Cardiac muscle cell (in vitro differentiated cells and primary cell): ENCODE data around the gene EPHX1. TPM values are rescaled to one million over a fixed set of nuclear protein-coding genes. Genes with fewer than 3 reads are reported as not detected.
"Not testable (repeated sequence)": the region's sequence is repeated elsewhere in the genome, so short reads cannot be mapped to it uniquely, and the experiment has no call there.

Experiments
- DNase-seq, 2 donors: peaks; one replicate each; pipeline versions ENCODE4 v3.0.0 to v3.0.0-alpha.2; 2010 to 2017; ENCODE audit warnings: low read depth in 1 of 2, low spot score in 1 of 2
- H3K27ac ChIP-seq: fragments of 200-600 bp; sonication (generic); 2 replicates; pipeline ENCODE4 v1.5.1; 2016
- H3K27me3 ChIP-seq: fragments of 200-600 bp; sonication (generic); 2 replicates; pipeline ENCODE4 v1.6.0; 2016; ENCODE audit warnings: control low read depth
- H3K36me3 ChIP-seq: fragments of 200-600 bp; sonication (generic); 2 replicates; pipeline ENCODE4 v1.5.1; 2016; ENCODE audit warnings: control low read depth
- H3K4me1 ChIP-seq: fragments of 200-600 bp; sonication (generic); 2 replicates; pipeline ENCODE4 v1.8.1; 2017; ENCODE audit warnings: low read depth, mild to moderate bottlenecking, mixed run types
- H3K4me3 ChIP-seq: fragments of 200-600 bp; sonication (generic); 2 replicates; pipeline ENCODE4 v1.5.1; 2016; ENCODE audit warnings: mild to moderate bottlenecking
- H3K9me3 ChIP-seq: fragments of 200-600 bp; sonication (generic); 2 replicates; pipeline ENCODE4 v1.5.1; 2017; ENCODE audit warnings: low read depth, mild to moderate bottlenecking, control low read depth
- polyA plus RNA-seq: library from polyadenylated mRNA; unstranded; fragments of >200 nt; fragmentation: Nextera tagmentation; extraction: Ambion mirVana; gene quantifications from 2 replicates; pipeline ENCODE4 v1.2.1, GENCODE V29; 2016
- total RNA-seq: library from RNA; depleted of rRNA; stranded (reverse); fragments of >200 nt; gene quantifications from 2 replicates; pipeline ENCODE4 v1.2.3, GENCODE V29; 2016
- TF ChIP-seq, protein P1 (sequence below): IDR thresholded peaks from 2 replicates; pipeline ENCODE4 v1.5.1; 2012; ENCODE audit warnings: low read depth, mild to moderate bottlenecking, low read length

The EPHX1 gene
- total and polyA plus RNA-seq, 2 experiments from 2014 or later = 15.8 to 33.8 TPM

DNA sequence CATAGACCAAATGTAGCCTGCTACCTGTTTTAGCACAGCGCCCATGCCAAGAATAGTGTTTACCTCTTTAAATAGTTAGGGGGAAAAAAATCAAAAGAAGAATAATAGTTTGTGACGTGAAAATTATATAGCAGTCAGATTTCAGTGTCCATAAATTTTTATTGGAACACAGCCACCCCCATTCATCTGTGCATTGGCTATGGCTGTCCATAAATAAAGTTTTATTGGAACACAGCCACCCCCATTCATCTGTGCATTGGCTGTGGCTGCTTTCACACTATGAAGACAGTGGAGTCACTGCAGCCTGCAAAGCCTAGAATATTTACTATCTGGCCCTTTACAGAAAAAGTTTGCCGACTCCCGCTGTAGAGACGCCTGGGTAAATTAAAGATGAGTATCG lies 20.9 kb downstream of the EPHX1 start:
- Histone ChIP-seq H3K27ac (no peak overlapping the region), H3K4me1 (peaks cover 5% of the 10 kb centered on the region), H3K9me3 (no peaks in the 10 kb centered on the region), H3K36me3 (peaks cover 9% of the 10 kb centered on the region), H3K4me3 (no peak overlapping the region), H3K27me3 (no peaks in the 10 kb centered on the region)
- TF ChIP-seq, protein P1, sequence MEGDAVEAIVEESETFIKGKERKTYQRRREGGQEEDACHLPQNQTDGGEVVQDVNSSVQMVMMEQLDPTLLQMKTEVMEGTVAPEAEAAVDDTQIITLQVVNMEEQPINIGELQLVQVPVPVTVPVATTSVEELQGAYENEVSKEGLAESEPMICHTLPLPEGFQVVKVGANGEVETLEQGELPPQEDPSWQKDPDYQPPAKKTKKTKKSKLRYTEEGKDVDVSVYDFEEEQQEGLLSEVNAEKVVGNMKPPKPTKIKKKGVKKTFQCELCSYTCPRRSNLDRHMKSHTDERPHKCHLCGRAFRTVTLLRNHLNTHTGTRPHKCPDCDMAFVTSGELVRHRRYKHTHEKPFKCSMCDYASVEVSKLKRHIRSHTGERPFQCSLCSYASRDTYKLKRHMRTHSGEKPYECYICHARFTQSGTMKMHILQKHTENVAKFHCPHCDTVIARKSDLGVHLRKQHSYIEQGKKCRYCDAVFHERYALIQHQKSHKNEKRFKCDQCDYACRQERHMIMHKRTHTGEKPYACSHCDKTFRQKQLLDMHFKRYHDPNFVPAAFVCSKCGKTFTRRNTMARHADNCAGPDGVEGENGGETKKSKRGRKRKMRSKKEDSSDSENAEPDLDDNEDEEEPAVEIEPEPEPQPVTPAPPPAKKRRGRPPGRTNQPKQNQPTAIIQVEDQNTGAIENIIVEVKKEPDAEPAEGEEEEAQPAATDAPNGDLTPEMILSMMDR = no peak
- DNase-seq = no peak

DNA sequence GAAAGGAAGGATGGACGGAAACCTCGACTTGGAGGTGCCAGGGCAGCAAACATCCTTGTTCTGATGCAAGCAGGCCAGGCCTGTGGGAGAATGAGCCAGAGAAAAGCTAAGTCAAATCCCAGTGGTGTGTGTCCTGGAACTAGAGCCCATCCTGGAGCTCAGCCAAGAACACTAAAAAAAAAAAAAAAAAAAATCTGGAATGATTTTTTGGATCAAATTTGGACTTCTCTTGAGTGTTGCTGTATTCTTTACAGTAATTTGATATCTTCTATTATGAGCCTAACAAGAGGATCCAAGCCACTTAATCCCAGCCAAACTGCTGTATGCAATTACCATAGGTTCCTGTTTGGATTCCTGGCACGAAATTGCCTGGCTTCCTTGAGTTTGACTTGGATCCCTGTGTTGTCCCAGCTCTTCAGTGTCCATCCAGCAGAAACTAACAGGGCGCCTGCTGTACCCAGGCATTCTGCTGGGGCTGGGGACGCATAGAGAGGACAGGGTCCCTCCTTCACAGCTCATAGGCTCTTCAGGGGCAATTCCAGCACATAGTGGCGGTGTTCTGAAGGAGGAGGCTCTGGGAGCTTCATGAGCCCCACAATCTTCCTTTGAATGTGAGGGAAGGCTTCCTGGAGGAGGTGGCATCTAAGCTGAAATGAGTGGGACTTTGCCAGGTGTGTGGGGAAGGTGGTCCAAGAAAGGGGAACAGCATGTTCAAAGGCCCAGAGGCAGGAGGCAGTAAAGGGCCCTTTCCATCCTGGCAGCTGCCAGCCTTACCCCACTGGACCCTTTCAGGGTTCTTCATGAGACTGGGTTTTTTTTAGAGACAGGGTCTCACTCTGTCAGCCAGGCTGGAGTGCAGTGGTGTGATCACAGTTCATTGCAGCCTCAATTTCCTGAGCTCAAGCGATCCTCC lies 24.7 kb downstream of the EPHX1 start:
- Histone ChIP-seq H3K4me3 (no peak overlapping the region), H3K9me3 (no peaks in the 10 kb centered on the region), H3K36me3 (peaks cover 9% of the 10 kb centered on the region), H3K27me3 (no peaks in the 10 kb centered on the region), H3K27ac (no peak overlapping the region), H3K4me1 (no peaks in the 10 kb centered on the region)
- TF ChIP-seq, protein P1 = no peak
- peak in 1 of 2 donors; percentile 93 for DNase-seq

DNA sequence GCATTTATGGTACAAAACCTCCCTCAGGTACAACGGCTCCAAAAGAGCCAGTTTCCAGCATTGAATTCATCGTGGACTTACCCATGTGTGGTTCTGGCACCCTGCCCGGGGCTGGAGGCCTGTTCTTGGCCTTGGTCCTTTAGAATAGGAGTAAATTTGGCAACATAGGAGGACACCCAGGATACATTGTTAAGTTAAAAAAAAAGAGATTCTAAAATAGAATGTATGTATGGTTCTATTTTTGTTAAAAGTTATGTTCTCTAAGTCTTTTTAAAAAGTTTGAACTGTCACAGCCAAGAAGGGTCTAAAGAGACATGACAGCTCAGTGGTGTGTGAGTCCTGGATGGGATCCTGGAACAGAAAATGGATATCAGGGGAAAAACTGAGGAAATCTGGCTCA lies 25.9 kb downstream of the EPHX1 start:
- peaks cover 9% of the 10 kb centered on the region for H3K36me3 ChIP-seq
- H3K27ac ChIP-seq = no peak overlapping the region
- peak in 1 of 2 donors; percentile 86 for DNase-seq
- no peak overlapping the region for H3K4me3 ChIP-seq
- H3K9me3 ChIP-seq = no peaks in the 10 kb centered on the region
- no peaks in the 10 kb centered on the region for H3K4me1 ChIP-seq
- no peaks in the 10 kb centered on the region for H3K27me3 ChIP-seq
- TF ChIP-seq, protein P1 = no peak

DNA sequence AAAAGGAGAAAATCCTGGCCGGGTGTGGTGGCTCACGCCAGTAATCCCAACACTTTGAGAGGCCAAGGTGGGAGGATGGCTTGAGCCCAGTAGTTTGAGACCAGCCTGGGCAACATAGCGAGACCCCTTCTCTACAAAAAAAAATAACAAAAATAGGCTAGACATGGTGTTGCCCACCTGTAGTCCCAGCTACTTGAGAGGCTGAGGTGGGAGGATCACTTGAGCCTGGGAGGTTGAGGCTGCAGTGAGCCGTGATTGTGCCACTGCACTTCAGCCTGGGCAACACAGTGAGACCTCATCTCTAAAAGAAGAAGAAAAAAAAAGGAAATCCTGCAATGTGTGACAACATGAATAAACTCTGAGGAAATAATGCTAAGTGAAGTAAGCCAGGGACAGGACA lies 26.4 kb downstream of the EPHX1 start:
- H3K27ac ChIP-seq, H3K36me3 ChIP-seq, DNase-seq, H3K9me3 ChIP-seq, H3K4me1 ChIP-seq, H3K4me3 ChIP-seq, H3K27me3 ChIP-seq: not testable (repeated sequence)

DNA sequence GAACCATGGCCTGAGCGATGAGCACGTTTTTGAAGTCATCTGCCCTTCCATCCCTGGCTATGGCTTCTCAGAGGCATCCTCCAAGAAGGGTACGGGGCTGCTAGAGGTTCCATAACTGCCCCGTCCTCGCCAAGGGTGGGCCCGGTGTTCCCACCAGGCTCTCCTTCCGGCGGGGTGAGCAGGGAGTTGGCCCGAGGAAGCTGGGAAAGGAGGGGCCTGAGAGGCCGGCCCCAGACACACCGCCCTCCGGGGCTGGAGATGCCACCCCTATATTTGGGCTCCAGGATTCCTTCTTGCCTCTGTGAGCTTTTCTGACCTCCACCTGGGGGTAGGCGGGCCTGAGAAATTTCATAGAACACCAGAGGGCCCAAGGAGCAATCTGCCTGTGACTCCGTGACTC lies 28.9 kb downstream of the EPHX1 start:
- Histone ChIP-seq H3K27me3 (no peaks in the 10 kb centered on the region), H3K36me3 (no peaks in the 10 kb centered on the region), H3K27ac (no peak overlapping the region), H3K9me3 (no peaks in the 10 kb centered on the region), H3K4me3 (no peak overlapping the region), H3K4me1 (no peaks in the 10 kb centered on the region)
- DNase-seq = no peak
- TF ChIP-seq, protein P1 = no peak

DNA sequence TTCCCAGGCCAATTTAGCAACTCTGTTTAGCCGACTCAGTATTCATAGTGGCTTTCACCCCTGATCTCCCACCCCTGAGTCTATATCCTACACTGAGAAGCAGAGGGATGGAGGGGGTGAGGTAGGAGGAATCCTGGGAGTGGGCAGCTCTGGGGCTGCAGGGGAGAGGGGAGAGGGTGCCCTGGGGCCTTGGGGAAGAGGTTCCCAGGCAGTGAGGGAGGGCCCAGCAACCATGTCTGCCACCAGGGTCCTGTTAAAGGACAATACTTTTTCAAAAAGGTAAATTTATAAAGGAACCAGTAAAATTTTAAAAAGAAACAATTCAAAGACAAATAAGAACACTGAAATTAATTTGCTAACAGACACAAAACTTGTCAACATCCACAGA lies 30.3 kb downstream of the EPHX1 start:
- TF ChIP-seq, protein P1 = no peak
- no peaks in the 10 kb centered on the region for H3K27me3 ChIP-seq

More for the DNA sequence above, 30.3 kb downstream of the EPHX1 start:
- no peaks in the 10 kb centered on the region for H3K9me3 ChIP-seq
- DNase-seq = no peak
- H3K27ac ChIP-seq = no peak overlapping the region
- H3K4me1 ChIP-seq = no peaks in the 10 kb centered on the region
- H3K4me3 ChIP-seq = no peak overlapping the region
- H3K36me3 ChIP-seq = no peaks in the 10 kb centered on the region
